Measurements from ENCODE around the gene VAV2.

GRCh38 chr9:133970581-133971058 lies 21.5 kb downstream of the VAV2 start:
- TF ChIP-seq CTCF (IDR thresholded peaks at IDR 0.05) (no peak), NPAS2 (CRISPR knock-in tag; IDR thresholded peaks at IDR 0.05; ENCODE audit: borderline replicate concordance) (no peak), HDAC2 (IDR thresholded peaks at IDR 0.05) (no peak), JUNB (IDR thresholded peaks at IDR 0.05) (no peak), HOXA7 (CRISPR knock-in tag; IDR thresholded peaks at IDR 0.05) (no peak), NR3C1 (IDR thresholded peaks at IDR 0.05) (no peak)

Data from A549 (cell line).